Stimulated activated CD4-positive, alpha-beta T cell treated with anti-CD3 and anti-CD28 coated beads, Interleukin-2, amount 100 ng/mL, for 48 hours (primary cell): Measurements from ENCODE around the gene CEP162.

ENCODE experiments used
- DNase-seq, 2 donors: peaks; one replicate each; pipeline ENCODE4 v3.0.0-alpha.2; 2020

The CEP162 gene

GRCh38 chr6:84082689-84083265, 144.7 kb downstream of the CEP162 start:
- DNase-seq = no peak

- no peak for DNase-seq
Observed at GRCh38 chr6:84081222-84081621, 146.2 kb downstream of the CEP162 start.

- no peak for DNase-seq
Observed at GRCh38 chr6:84078335-84078734, 149.1 kb downstream of the CEP162 start.

GRCh38 chr6:84077645-84078044, 149.8 kb downstream of the CEP162 start:
- DNase-seq = no peak

- DNase-seq = no peak
Observed at GRCh38 chr6:84074988-84075781, 152.3 kb downstream of the CEP162 start.
